HG02870 (cell line): Measurements from ENCODE around the gene ANKRD55.
"Not testable (repeated sequence)": the region's sequence is repeated elsewhere in the genome, so short reads cannot be mapped to it uniquely, and the experiment has no call there.

ENCODE experiments used
- ATAC-seq: cut with Tn5 transposase; IDR thresholded peaks from one replicate; pipeline ENCODE4 v1.9.1; 2021; ENCODE audit warnings: mild to moderate bottlenecking, moderate library complexity; ENCODE audit not compliant: unreplicated experiment

ANKRD55 gene

DNA sequence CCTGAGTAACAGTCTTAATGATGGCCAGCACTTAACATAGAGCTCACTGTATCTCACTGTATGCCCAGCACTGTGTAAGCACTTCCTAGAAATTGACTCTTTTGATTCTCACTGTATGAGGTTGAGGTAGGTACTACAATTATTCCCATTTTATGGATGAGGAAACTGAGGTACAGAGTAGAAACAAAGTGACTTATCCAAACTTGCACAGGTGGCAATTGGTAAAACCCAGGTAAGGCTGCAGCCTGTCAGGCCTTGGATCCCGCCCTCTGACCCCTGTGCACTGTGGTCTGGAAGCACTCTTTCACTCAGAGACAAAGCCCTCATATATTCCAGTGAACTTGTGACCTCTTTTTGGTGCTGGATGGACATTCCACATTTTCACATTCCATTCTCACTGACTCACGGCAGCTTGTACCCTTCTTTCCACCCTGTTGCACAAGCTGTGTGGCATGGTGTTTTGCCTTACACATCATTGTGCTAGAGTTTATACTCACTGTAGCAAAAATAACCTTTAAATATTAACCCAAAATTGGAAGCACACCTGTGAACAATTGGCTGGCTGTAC is 21.7 kb downstream of the ANKRD55 start:
- ATAC-seq, result no peak

DNA sequence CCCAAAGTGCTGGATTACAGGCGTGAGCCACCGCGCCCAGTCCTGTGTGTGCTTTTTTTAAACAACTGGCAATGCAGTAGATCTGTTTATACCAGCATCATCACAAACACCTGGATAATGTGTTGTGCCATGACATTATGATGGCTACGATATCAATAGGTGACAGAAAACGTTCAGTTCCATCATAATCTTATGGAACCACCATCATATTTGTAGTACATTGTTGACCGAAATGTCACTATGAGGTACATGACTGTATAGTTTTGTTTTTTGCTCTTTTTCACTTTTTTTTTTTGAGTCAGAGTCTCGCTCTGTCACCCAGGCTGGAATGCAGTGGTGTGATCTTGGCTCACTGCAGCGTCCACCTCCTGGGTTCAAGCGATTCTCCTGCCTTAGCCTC is 24.4 kb downstream of the ANKRD55 start:
- no peak for ATAC-seq

GRCh38 chr5:56207537-56207936 is 25.6 kb downstream of the ANKRD55 start:
- ATAC-seq, result no peak

DNA sequence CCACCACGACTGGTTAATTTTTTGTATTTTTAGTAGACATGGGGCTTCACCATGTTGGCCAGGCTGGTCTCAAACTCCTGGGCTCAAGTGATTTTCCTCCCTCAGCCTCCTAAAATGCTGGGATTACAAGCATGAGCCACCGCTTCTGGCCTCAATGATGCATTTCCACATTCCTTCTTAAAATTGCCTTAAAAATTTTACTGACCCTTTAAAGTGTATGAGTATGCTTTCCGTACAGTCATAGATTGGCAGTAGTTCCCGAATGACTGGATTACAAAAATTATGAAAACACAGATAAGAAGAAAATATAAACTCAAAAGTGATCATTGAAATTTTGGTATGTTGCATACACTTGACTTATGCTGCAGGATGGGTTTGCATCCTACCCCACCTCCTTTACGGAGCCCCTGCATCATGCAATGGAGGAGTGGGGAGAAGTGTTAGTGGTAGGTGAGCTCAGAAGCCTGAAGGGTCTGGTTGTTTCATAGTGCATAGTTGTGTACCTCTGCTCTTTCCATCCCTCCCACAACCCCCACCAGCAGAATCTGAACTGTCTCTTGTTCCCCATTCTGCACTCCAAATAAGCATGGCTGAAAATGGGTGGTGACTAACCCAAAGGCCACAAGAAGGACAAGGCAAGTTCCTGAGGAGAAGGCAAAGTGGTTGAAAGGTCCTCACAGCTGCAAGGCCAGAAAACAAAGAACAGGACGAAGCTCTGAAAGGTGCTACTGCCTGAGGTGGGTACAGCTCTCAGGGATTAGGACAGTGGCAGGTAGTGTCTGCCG is 26.8 kb downstream of the ANKRD55 start:
- no peak for ATAC-seq

- not testable (repeated sequence) for ATAC-seq
Observed at GRCh38 chr5:56203936-56204335, 29.2 kb downstream of the ANKRD55 start.

- ATAC-seq, result no peak
Observed at GRCh38 chr5:56202483-56202882, 30.6 kb downstream of the ANKRD55 start.

DNA sequence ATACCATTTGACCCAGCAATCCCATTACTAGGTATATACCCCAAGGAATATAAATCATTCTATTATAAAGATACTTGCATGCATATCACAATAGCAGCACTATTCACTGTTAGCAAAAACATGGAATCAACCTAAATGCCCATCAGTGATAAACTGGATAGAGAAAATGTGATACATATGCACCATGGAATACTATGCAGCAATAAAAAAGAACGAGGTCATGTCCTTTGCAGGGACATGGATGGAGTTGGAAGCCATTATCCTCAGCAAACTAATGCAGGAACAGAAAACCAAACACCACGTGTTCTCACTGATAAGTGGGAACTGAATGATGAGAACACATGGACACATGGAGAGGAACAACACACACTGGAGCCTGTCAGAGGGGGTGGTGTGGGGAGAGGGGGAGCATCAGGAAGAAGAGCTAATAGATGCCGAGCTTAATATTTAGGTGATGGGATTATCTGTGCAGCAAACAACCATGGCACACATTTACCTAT is 31.3 kb downstream of the ANKRD55 start:
- not testable (repeated sequence) for ATAC-seq

- ATAC-seq, result peak; percentile 89
Observed at GRCh38 chr5:56200971-56201666, 32.0 kb downstream of the ANKRD55 start.

GRCh38 chr5:56195016-56195415 is 38.1 kb downstream of the ANKRD55 start:
- no peak for ATAC-seq

- no peak for ATAC-seq
Observed at GRCh38 chr5:56192246-56192645, 40.9 kb downstream of the ANKRD55 start.

DNA sequence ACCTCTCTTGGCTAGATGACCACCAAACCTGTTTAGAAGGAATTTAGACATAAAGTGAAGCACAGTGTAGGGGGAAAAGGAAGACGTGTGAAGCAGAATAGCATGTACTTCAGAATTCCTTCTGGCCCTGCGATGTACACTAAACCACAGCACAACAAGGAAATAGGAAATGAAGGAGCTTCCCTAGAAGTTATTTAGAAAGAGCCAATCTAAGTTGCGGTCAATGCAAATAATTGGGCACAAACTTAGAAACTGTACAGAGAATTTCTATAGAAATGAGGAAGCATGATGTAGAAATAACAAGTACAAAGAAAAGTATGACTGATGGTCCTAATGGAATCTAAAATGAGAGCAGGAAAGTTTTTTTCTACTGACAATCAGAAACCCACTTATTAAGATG is 41.5 kb downstream of the ANKRD55 start:
- no peak for ATAC-seq

DNA sequence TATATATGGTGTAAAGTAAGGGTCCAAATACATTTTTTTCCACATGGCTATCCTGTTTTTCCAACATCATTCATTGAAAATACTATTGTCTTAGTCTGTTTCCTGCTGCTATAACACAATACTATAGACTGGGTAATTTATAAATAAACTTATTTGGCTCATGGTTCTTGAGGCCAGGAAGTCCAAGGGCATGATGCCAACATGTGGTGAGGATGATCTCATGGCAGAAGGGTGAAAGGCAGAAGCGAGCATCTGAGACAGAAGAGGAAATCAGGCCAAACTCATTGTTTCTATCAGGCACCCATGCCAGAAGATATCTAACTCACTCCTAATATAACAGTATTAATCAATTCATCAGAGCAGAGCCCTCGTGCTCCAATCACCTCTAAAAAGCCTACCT is 42.6 kb downstream of the ANKRD55 start:
- no peak for ATAC-seq

DNA sequence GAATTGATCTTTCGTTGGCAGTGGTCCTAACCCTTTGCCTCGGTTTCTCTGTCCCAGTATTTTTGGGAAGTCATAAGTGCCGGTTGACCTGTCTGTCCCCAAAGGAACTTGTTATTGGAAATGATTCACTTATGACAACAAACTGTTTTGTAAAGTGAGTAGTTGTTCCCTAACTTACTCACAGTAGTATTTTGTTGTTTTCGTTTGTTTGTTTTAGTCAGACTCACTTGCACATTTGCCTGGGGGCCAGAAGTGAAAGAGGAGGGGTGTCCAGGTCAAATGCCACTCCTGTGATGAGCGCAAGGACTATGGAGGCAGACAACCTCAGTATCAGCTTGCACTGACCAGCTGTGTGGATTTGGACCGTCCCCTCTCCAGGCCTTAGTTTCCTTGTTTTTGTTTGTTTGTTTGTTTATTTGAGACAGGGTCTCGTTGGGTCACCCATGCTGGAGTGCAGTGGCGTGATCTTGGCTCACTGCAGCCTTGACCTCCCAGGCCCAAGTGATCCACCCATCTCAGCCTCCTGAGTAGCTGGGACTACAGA is 47.3 kb downstream of the ANKRD55 start:
- ATAC-seq, result no peak

GRCh38 chr5:56183506-56183905 is 49.6 kb downstream of the ANKRD55 start:
- ATAC-seq, result no peak

DNA sequence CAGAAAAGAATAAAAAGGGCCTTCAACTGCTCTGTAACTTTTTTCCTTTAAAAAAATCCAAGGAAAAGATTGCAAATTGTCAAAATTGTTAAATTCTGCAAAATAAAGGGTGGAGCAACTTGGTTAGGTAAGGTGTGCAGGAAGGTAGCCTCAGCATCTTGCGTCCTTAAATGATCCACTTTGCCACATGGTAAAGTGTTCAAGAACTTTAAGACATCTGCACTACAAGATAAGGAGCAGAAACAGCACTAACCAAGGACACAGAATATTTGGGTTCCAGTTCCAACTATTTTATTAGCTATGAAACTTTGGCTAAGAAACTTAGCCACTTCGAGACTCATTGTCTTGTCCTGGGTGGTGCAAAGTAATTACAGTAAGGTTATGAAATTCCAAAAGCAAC is 53.7 kb downstream of the ANKRD55 start:
- ATAC-seq, result no peak

- ATAC-seq, result no peak
Observed at GRCh38 chr5:56178823-56179222, 54.3 kb downstream of the ANKRD55 start.

- no peak for ATAC-seq
Observed at GRCh38 chr5:56176871-56177533, 56.1 kb downstream of the ANKRD55 start.

DNA sequence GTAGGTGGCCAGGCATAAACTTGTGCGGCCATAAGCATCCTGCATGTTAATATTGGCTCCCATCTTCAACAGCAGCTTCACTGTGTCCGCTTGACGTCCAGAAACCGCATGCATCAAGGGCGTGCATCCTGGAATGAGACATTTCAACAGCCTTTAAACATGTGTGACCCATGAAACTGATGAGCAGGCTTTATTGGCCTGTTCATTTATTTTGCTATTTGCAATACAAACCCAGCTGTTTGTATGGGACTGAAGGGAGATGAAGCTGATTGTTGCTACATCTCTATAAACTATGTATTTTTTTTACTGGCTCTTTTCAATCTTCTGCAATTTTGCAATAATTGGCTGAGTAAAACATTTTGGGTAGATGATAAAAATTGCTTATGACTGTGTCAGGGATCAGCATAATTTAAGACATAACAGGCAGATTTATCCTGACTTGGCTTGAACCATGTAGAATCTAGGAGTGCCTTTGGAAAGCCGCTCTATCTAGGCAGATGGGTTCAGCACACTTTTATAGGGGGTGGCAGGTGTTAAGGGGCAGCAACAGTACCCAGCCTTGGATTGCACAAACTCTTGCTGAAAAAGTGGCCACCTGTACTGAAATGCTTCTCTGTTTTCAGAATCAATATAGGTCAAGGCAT is 56.9 kb downstream of the ANKRD55 start:
- no peak for ATAC-seq

- ATAC-seq, result no peak
Observed at GRCh38 chr5:56175488-56175887, 57.6 kb downstream of the ANKRD55 start.

DNA sequence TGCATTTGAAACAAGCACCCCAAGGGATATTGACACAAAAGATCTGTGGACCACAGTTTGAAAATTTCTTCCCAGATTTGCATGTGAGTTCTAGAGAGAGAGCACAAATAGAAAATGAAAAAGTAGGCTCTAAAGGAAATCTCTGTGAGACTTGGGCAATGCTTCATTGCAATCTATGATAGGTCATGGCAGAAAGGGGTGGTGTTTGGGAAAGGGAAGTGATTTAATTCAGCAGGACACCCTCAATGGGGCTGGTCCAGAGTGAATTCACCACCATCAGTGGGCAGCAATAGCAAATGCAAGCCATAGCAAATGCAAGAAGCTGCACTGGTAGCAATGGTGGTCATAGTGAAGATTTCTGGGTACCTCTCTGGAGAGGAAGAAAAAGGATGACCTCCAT is 58.1 kb downstream of the ANKRD55 start:
- ATAC-seq, result no peak

- no peak for ATAC-seq
Observed at GRCh38 chr5:56172241-56172640, 60.9 kb downstream of the ANKRD55 start.
